H1 (cell line): ENCODE results near the gene TIGD1. TPM values are rescaled to one million over a fixed set of nuclear protein-coding genes. Genes with fewer than 3 reads are reported as not detected.

Source experiments
- CTCF ChIA-PET: fragments of 300-600 bp; sonication (Branson Sonifier 250); formaldehyde crosslinking; loops from one replicate; lab custom pipeline; 2021; ENCODE audit not compliant: partially characterized antibody; lab: Charles Lee
- POLR2A ChIA-PET: fragments of 300-600 bp; sonication (Branson Sonifier 250); formaldehyde crosslinking; loops from one replicate; lab custom pipeline; 2021; ENCODE audit warnings: inconsistent platforms; ENCODE audit not compliant: partially characterized antibody; lab: Charles Lee
- DNase-seq, 2 experiments: peaks; one replicate each; pipeline versions ENCODE4 v3.0.0 to v3.0.0-alpha.2; 2010 to 2022; ENCODE audit warnings: low spot score in 2 of 2, low read depth in 1 of 2, mixed read lengths in 1 of 2
- FAIRE-seq: peaks from 2 replicates; lab custom pipeline; 2011; peaks lifted over from hg19 to GRCh38; lab: Jason Lieb, UNC
- H2AFZ ChIP-seq: 2 replicates; pipeline ENCODE4 v1.8.1; 2012; ENCODE audit warnings: low read length, inconsistent platforms
- H2AK5ac ChIP-seq: 2 replicates; pipeline ENCODE4 v1.6.1; 2013; ENCODE audit warnings: low read depth, low read length
- H2BK120ac ChIP-seq: replicated peaks from 2 replicates; pipeline ENCODE3; 2013; ENCODE audit warnings: low read depth, low read length, inconsistent platforms
- H2BK12ac ChIP-seq: 2 replicates; pipeline ENCODE4 v1.6.1; 2013; ENCODE audit warnings: low read depth, low read length
- H2BK15ac ChIP-seq: 2 replicates; pipeline ENCODE4 v1.6.1; 2013; ENCODE audit warnings: low read length
- H2BK20ac ChIP-seq: 2 replicates; pipeline ENCODE4 v1.6.1; 2013; ENCODE audit warnings: low read length
- H2BK5ac ChIP-seq: 2 replicates; pipeline ENCODE4 v1.6.1; 2013; ENCODE audit warnings: low read depth, low read length
- H3K14ac ChIP-seq: 2 replicates; pipeline ENCODE4 v1.6.1; 2013; ENCODE audit warnings: inconsistent platforms; ENCODE audit not compliant: insufficient read length
- H3K18ac ChIP-seq: 2 replicates; pipeline ENCODE4 v1.6.1; 2013; ENCODE audit warnings: low read length; ENCODE audit errors: extremely low read depth
- H3K23ac ChIP-seq: 2 replicates; pipeline ENCODE4 v1.6.1; 2013; ENCODE audit warnings: inconsistent platforms; ENCODE audit not compliant: insufficient read length
- H3K23me2 ChIP-seq: 2 replicates; pipeline ENCODE4 v1.6.1; 2013; ENCODE audit warnings: low read depth, low read length
- H3K27ac ChIP-seq: 2 replicates; pipeline ENCODE4 v1.6.1; 2011; ENCODE audit warnings: low read depth, low read length, inconsistent platforms
- H3K27me3 ChIP-seq, 4 experiments: replicated peaks in 1 of 4; 1 replicate in 1 of 4; 2 replicates in 3 of 4; pipeline versions ENCODE4 v1.6.1 to v1.8.1; 2011 to 2013; ENCODE audit warnings: low read length in 3 of 4, mild to moderate bottlenecking in 3 of 4, inconsistent platforms in 2 of 4, mixed read lengths in 2 of 4, moderate library complexity in 1 of 4; ENCODE audit not compliant: control insufficient read depth in 3 of 4, insufficient read depth in 3 of 4; ENCODE audit errors: extremely low read depth in 1 of 4
- H3K36me3 ChIP-seq, 4 experiments: 2 replicates each; pipeline versions ENCODE4 v1.6.1 to v1.8.1; 2011 to 2013; ENCODE audit warnings: mild to moderate bottlenecking in 4 of 4, low read length in 3 of 4, moderate library complexity in 2 of 4, control low read depth in 1 of 4, inconsistent platforms in 1 of 4; ENCODE audit not compliant: insufficient read depth in 4 of 4, control insufficient read depth in 2 of 4
- H3K4ac ChIP-seq: replicated peaks from 2 replicates; pipeline ENCODE3; 2013; ENCODE audit warnings: low read length, low read depth, mixed read lengths, inconsistent platforms; ENCODE audit not compliant: insufficient read length
- H3K4me1 ChIP-seq, 4 experiments: replicated peaks in 1 of 4; 1 replicate in 1 of 4; 2 replicates in 3 of 4; pipeline versions ENCODE4 v1.6.1 to v1.8.1; 2011 to 2013; ENCODE audit warnings: low read length in 3 of 4, inconsistent platforms in 2 of 4, mixed read lengths in 1 of 4; ENCODE audit not compliant: insufficient read depth in 4 of 4, control insufficient read depth in 3 of 4
- H3K4me2 ChIP-seq, 2 experiments: 2 replicates each; pipeline versions ENCODE4 v1.6.1 to v1.8.1; 2011 to 2013; ENCODE audit warnings: low read depth in 2 of 2, low read length in 2 of 2, control low read depth in 1 of 2, inconsistent platforms in 1 of 2, mild to moderate bottlenecking in 1 of 2; ENCODE audit not compliant: insufficient read depth in 1 of 2
- H3K4me3 ChIP-seq, 4 experiments: fragments of 200-600, 300-600 bp in 1 of 4; sonication (generic), shearing (Covaris generic), sonication (Bioruptor Twin) in 1 of 4; 2 replicates each; pipeline versions ENCODE4 v1.5.1 to v1.8.1; 2011 to 2016; ENCODE audit warnings: low read length in 4 of 4, low read depth in 3 of 4, control low read depth in 2 of 4, inconsistent platforms in 2 of 4, mild to moderate bottlenecking in 2 of 4, mixed read lengths in 1 of 4, moderate library complexity in 1 of 4; ENCODE audit not compliant: insufficient read depth in 2 of 4; ENCODE audit errors: extremely low read depth in 1 of 4
- H3K56ac ChIP-seq: replicated peaks from 2 replicates; pipeline ENCODE3; 2013; ENCODE audit warnings: low read depth, mild to moderate bottlenecking, mixed read lengths, low read length, inconsistent platforms; ENCODE audit not compliant: insufficient read length
- H3K79me1 ChIP-seq: 2 replicates; pipeline ENCODE4 v1.6.1; 2013; ENCODE audit warnings: low read depth, low read length, control low read depth
- H3K79me2 ChIP-seq, 2 experiments: 2 replicates each; pipeline versions ENCODE4 v1.6.1 to v1.8.1; 2012 to 2013; ENCODE audit warnings: low read length in 2 of 2, mild to moderate bottlenecking in 2 of 2, inconsistent platforms in 1 of 2; ENCODE audit not compliant: insufficient read depth in 2 of 2, control insufficient read depth in 1 of 2
- H3K9ac ChIP-seq, 4 experiments: replicated peaks in 1 of 4; 1 replicate in 1 of 4; 2 replicates in 3 of 4; pipeline versions ENCODE4 v1.6.1 to v1.8.1; 2011 to 2013; ENCODE audit warnings: low read depth in 3 of 4, low read length in 3 of 4, control low read depth in 2 of 4, mild to moderate bottlenecking in 2 of 4, moderate library complexity in 2 of 4, inconsistent platforms in 1 of 4; ENCODE audit errors: extremely low read depth in 1 of 4
- H3K9me3 ChIP-seq, 2 experiments: 2 replicates each; pipeline versions ENCODE4 v1.6.1 to v1.8.1; 2012 to 2013; ENCODE audit warnings: mild to moderate bottlenecking in 2 of 2, moderate library complexity in 2 of 2, control low read depth in 1 of 2, inconsistent platforms in 1 of 2, low read depth in 1 of 2, low read length in 1 of 2, mixed read lengths in 1 of 2; ENCODE audit not compliant: insufficient read depth in 2 of 2
- H4K20me1 ChIP-seq, 2 experiments: replicated peaks in 1 of 2; 2 replicates each; pipeline versions ENCODE3 to v1.8.1; 2011 to 2013; ENCODE audit warnings: inconsistent platforms in 2 of 2, low read length in 2 of 2, mild to moderate bottlenecking in 1 of 2; ENCODE audit not compliant: insufficient read depth in 2 of 2, control insufficient read depth in 1 of 2
- H4K5ac ChIP-seq: 2 replicates; pipeline ENCODE4 v1.6.1; 2013; ENCODE audit warnings: low read length, low read depth, mixed read lengths, inconsistent platforms; ENCODE audit not compliant: insufficient read length
- H4K8ac ChIP-seq: 2 replicates; pipeline ENCODE4 v1.8.0; 2013; ENCODE audit warnings: mild to moderate bottlenecking, moderate library complexity, low read length, inconsistent platforms; ENCODE audit not compliant: insufficient read depth; ENCODE audit errors: extremely low read depth
- H4K91ac ChIP-seq: replicated peaks from 2 replicates; pipeline ENCODE3; 2013; ENCODE audit warnings: low read length, mixed read lengths, inconsistent platforms; ENCODE audit not compliant: insufficient read length
- BACH1 ChIP-seq: IDR thresholded peaks from 2 replicates; pipeline ENCODE4 v1.6.1; 2012; ENCODE audit warnings: low read length, improper control_type of control experiment
- CBX8 ChIP-seq: fragments of 300-800, 300-1000 bp; sonication (generic); IDR thresholded peaks from 2 replicates; pipeline ENCODE4 v1.7.1; 2016; ENCODE audit warnings: low read depth, low read length, borderline replicate concordance
- CHD2 ChIP-seq: IDR thresholded peaks from 2 replicates; pipeline ENCODE4 v1.6.1; 2012; ENCODE audit warnings: low read length, improper control_type of control experiment
- CREB1 ChIP-seq: IDR thresholded peaks from 2 replicates; pipeline ENCODE4 v1.6.1; 2012; ENCODE audit warnings: inconsistent platforms
- KDM5A ChIP-seq: fragments of 200-600 bp; IDR thresholded peaks from 2 replicates; pipeline ENCODE4 v1.7.1; 2012; ENCODE audit warnings: mild to moderate bottlenecking, low read length, inconsistent platforms, mixed read lengths
- RBBP5 ChIP-seq: IDR thresholded peaks from 2 replicates; pipeline ENCODE4 v1.7.1; 2012; ENCODE audit warnings: low read depth, mild to moderate bottlenecking, inconsistent platforms, low read length, moderate library complexity, borderline replicate concordance
- SUZ12 ChIP-seq: fragments of 200-600 bp; sonication (generic); IDR thresholded peaks from 2 replicates; pipeline ENCODE4 v1.6.1; 2012; ENCODE audit warnings: mild to moderate bottlenecking, inconsistent platforms, low read length, moderate library complexity, mixed read lengths
- TAF1 ChIP-seq: IDR thresholded peaks from 2 replicates; pipeline ENCODE4 v1.6.1; 2011; ENCODE audit warnings: mild to moderate bottlenecking, low read depth, low read length
- TAF7 ChIP-seq: optimal IDR thresholded peaks from 2 replicates; pipeline ENCODE3; 2011; ENCODE audit warnings: low read depth, mild to moderate bottlenecking, inconsistent platforms, low read length, moderate library complexity, borderline replicate concordance
- YY1 ChIP-seq: IDR thresholded peaks from 2 replicates; pipeline ENCODE4 v1.6.1; 2011; ENCODE audit warnings: low read depth, mild to moderate bottlenecking, low read length
- WGBS, 2 experiments: shearing (Covaris generic) in 1 of 2; methylation state at CpG; one replicate each; pipeline versions ENCODE4 v1.1.6 to v1.1.7; 2013 to 2015; ENCODE audit warnings: low lambda C conversion rate in 2 of 2, mixed read lengths in 2 of 2, inconsistent platforms in 1 of 2, low coverage in 1 of 2, missing lambda C conversion rate in 1 of 2; ENCODE audit not compliant: insufficient replicate concordance in 2 of 2, insufficient coverage in 1 of 2, insufficient read length in 1 of 2; ENCODE audit errors: extremely low coverage in 1 of 2, missing lambda C conversion rate in 1 of 2; 5-methylcytosine and 5-hydroxymethylcytosine counted together
- polyA plus RNA-seq, 7 experiments: library from polyadenylated mRNA; depleted of rRNA in 3 of 7; stranded (reverse) in 5 of 7; unstranded in 2 of 7; fragments of >200 nt in 5 of 7; fragments of 200-250 nt in 2 of 7; gene quantifications; 1 replicate in 5 of 7; 2 replicates in 1 of 7; 4 replicates in 1 of 7; pipeline versions ENCODE4 v1.2.1 to v1.2.3, GENCODE V29; 2011 to 2013; ENCODE audit warnings: missing spikeins in 2 of 7, mixed read lengths in 2 of 7
- total RNA-seq: library from RNA; stranded (reverse); fragmentation: NEBNext Ultra II Directional; extraction: Animal tissue kit (Norgen Biotek cat#: 25700); gene quantifications from 2 replicates; pipeline ENCODE4 v1.2.1, GENCODE V29; 2021
- TF ChIP-seq, protein P1 (sequence below): IDR thresholded peaks from 2 replicates; pipeline ENCODE4 v1.6.1; 2012; ENCODE audit warnings: inconsistent platforms

TIGD1 gene
- total and polyA plus RNA-seq, 2 of the 8 experiments (the other 6 are each of a cell fraction or from before 2014, with no cell fraction given) = 4.7 to 8.3 TPM

DNA sequence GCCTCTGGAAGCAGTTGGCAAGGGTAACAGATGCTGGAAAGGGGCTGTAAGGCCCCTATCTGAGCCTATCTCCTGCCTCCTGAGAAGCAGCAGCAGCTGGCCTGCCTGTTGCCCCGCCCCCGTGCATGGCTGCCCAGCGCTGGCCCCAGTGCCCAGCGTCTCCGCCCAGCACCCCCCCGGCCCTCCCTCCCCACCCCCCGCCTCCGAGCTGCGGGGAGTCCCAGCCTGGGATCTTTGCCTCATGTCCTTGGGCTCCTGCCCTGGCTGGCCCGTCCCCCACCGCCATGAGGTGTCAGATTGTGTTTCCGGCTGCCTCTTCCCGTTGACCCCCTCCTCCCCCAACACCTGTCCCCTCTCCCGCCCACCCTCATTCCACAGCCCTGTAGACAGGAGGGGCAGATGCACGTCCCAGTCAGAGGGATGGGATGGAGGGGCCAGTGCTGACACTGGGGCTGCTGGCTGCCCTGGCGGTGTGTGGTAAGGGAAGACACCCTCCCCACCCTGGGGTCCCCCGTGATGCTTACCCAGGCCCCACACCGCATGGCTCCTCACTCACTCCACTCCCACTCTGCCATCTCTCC, 24.5 kb downstream of the TIGD1 start, which contains the start of gene CHRND:
Gene CHRND (plus strand): TSS at position 370 of the 581 bp plus-strand sequence. CDS start 56 bp downstream, at position 426.
- Histone ChIP-seq H3K27me3 (peaks cover 19 to 46% (median 34%) of the 10 kb centered on the region in 4 experiments), H3K23ac (no peak within 1 kb of the TSS), H2AK5ac (no peak within 1 kb of the TSS), H4K5ac (no peak within 1 kb of the TSS), H4K8ac (no peak within 1 kb of the TSS; the same call in 1 of the 2 replicates), H3K18ac (no peak within 1 kb of the TSS), H3K9me3 (no peaks in the 10 kb centered on the region), H3K56ac (no peak within 1 kb of the TSS), H2BK12ac (no peak within 1 kb of the TSS), H3K23me2 (peaks cover 10% of the 10 kb centered on the region; the same call in 1 of the 2 replicates), H3K27ac (no peak within 1 kb of the TSS), H3K79me2 (no peaks in the 10 kb centered on the region), H3K79me1 (no peaks in the 10 kb centered on the region), H3K4me1 (peaks cover 0 to 22% (median 11%) of the 10 kb centered on the region in 4 experiments; a peak in 6 of 7 replicates), H3K9ac (no peak within 1 kb of the TSS), H3K4ac (peak within 1 kb of the TSS; percentile 69), H4K91ac (no peak within 1 kb of the TSS), H2BK20ac (no peak within 1 kb of the TSS), H3K4me3 (no peak within 1 kb of the TSS), H2BK15ac (no peak within 1 kb of the TSS), H3K36me3 (no peaks in the 10 kb centered on the region), H4K20me1 (peaks cover 3 to 4% of the 10 kb centered on the region in 2 experiments), H3K14ac (no peak within 1 kb of the TSS), H3K4me2 (no peak within 1 kb of the TSS), H2BK120ac (no peak within 1 kb of the TSS), H2BK5ac (no peak within 1 kb of the TSS), H2AFZ (no peak within 1 kb of the TSS)
- WGBS, 2 experiments = 71% methylated on average over 4 of the region's 18 CpGs; no CpG with 5 or more reads in 1 of the 2 experiments
- no peak for DNase-seq
- POLR2A ChIA-PET = interaction anchor here (1.9 to 2.1 kb wide), 2 partner anchors 10 to 13 kb away, joined by 5 read pairs; partner anchors contain the start of gene CHRNG
- FAIRE-seq = no peak
- CTCF ChIA-PET = interaction anchor here (0.6 to 10.6 kb wide), 7 partner anchors 9 to 1537 kb away, joined by 3 to 176 read pairs (median 4); no protein-coding TSS in a partner anchor
- no peak for TF ChIP-seq BACH1
- TF ChIP-seq YY1 = no peak
- TF ChIP-seq CHD2 = no peak
- TF ChIP-seq TAF7 = no peak
- no peak for TF ChIP-seq TAF1
- TF ChIP-seq RBBP5 = no peak
- TF ChIP-seq CBX8 = no peak
- no peak for TF ChIP-seq SUZ12
- no peak for TF ChIP-seq CREB1
- no peak for TF ChIP-seq KDM5A
- TF ChIP-seq, protein P1, sequence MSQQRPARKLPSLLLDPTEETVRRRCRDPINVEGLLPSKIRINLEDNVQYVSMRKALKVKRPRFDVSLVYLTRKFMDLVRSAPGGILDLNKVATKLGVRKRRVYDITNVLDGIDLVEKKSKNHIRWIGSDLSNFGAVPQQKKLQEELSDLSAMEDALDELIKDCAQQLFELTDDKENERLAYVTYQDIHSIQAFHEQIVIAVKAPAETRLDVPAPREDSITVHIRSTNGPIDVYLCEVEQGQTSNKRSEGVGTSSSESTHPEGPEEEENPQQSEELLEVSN = no peak
